Fibroblast of lung (primary cell): ENCODE measurements around the gene FMN1.

Experiments used
- CTCF ChIP-seq, 2 donors: IDR thresholded peaks in 1 of 2; conservative IDR thresholded peaks in 1 of 2; 1 replicate in 1 of 2; 2 replicates in 1 of 2; pipeline ENCODE4 v1.5.1; 2011 to 2012; ENCODE audit warnings: low read length in 2 of 2, control low read depth in 1 of 2, inconsistent platforms in 1 of 2, low read depth in 1 of 2, mild to moderate bottlenecking in 1 of 2
- EZH2 ChIP-seq: IDR thresholded peaks from 2 replicates; pipeline ENCODE4 v1.5.1; 2012; ENCODE audit warnings: low read length, control low read depth, mild to moderate bottlenecking; ENCODE audit errors: missing control alignments

- TF ChIP-seq CTCF (conservative IDR thresholded peaks at IDR 0.05 in 1 of 2, IDR thresholded peaks at IDR 0.05 in 1 of 2; ENCODE audit: low read depth in 1 of 2, low read length in 2 of 2): no peak
- TF ChIP-seq EZH2: no peak
Measured at GRCh38 chr15:33113666-33114373, 80.7 kb downstream of the FMN1 start.
